Adipocyte (in vitro differentiated cells): ENCODE results near the gene FER.
A peak's percentile ranks its signal among the peaks of the same experiment; 100 is the strongest.

ENCODE experiments used
- DNase-seq: peaks from one replicate; pipeline ENCODE4 v3.0.0-alpha.2; 2015; ENCODE audit warnings: low read depth
- H3K27me3 ChIP-seq: replicated peaks from 2 replicates; pipeline ENCODE4 v1.7.0; 2013; ENCODE audit warnings: mild to moderate bottlenecking, low read length, moderate library complexity; ENCODE audit not compliant: control insufficient read depth, insufficient read depth
- H3K36me3 ChIP-seq: 2 replicates; pipeline ENCODE4 v1.7.0; 2013; ENCODE audit warnings: low read length, mild to moderate bottlenecking, moderate library complexity; ENCODE audit not compliant: control insufficient read depth, insufficient read depth, severe bottlenecking
- H3K4me1 ChIP-seq: 2 replicates; pipeline ENCODE4 v1.7.0; 2013; ENCODE audit warnings: mild to moderate bottlenecking, low read length, moderate library complexity; ENCODE audit not compliant: control insufficient read depth, insufficient read depth
- H3K4me3 ChIP-seq: 2 replicates; pipeline ENCODE4 v1.7.0; 2013; ENCODE audit warnings: mild to moderate bottlenecking, low read length, moderate library complexity
- H3K9ac ChIP-seq: 2 replicates; pipeline ENCODE4 v1.7.0; 2013; ENCODE audit warnings: mild to moderate bottlenecking, low read length, moderate library complexity
- H3K9me3 ChIP-seq: 2 replicates; pipeline ENCODE4 v1.7.0; 2013; ENCODE audit warnings: mild to moderate bottlenecking, low read length, moderate library complexity; ENCODE audit not compliant: control insufficient read depth

Gene FER

DNA sequence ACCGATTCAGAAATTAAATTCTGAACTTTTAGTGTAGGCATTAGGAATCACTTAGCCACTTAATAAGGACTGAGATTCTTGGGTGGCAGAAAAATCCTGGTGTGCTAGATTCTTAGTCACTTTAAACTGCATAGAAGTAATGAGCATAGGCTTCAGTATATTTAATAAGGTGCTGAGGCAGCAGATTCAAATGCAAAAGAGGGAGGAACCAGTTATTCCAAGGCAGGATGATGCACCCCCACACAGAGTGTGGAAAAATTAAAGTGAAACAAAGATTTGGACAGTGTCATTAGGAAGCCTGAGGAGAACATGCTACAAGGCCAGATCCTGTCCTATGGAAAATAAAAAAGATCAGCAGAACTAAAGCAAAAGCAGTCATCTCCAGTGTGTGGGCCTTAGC is 444.3 kb downstream of the FER start:
- no peak overlapping the region for H3K9ac ChIP-seq
- H3K9me3 ChIP-seq = no peaks in the 10 kb centered on the region
- H3K4me1 ChIP-seq = peaks cover 39% of the 10 kb centered on the region
- H3K4me3 ChIP-seq = no peak overlapping the region
- H3K36me3 ChIP-seq = peaks cover 17% of the 10 kb centered on the region
- no peaks in the 10 kb centered on the region for H3K27me3 ChIP-seq
- no peak for DNase-seq

DNA sequence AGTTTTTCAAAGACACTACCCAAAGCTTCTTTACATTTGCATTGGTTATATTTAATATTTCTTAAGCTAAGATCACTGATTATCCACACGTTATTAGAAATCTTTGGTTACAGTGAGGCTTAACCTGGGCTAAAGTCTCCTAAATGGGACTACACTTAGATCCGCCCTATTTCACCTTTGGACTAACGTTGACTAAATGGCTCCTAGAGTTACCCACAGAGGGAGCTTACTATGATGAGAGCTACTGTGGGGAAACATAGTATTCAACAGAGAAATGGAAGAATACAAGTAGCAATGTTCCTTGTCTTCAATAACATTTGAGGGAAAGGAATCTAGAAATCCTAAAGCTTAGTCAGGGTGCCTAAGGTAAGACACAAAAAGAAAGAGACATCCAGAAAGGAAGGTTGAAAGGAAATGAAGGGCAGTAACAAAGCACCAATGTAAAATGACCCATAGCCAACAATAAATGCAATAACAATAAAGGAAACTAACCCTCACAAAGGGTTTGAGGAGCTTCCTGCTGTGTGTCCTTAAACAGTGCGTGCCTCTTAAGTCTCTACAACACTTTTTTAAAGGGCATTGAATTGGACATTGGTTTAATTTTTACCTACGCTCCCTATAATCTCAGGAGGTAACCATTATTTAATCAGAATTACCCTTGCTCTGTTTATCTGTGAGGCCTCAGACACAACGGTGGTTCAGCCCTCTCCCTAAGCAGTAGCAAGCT is 445.0 kb downstream of the FER start:
- no peak for DNase-seq
- H3K4me1 ChIP-seq = peaks cover 39% of the 10 kb centered on the region
- no peak overlapping the region for H3K9ac ChIP-seq
- no peaks in the 10 kb centered on the region for H3K27me3 ChIP-seq
- no peak overlapping the region for H3K4me3 ChIP-seq
- H3K36me3 ChIP-seq = peaks cover 13% of the 10 kb centered on the region
- no peaks in the 10 kb centered on the region for H3K9me3 ChIP-seq

DNA sequence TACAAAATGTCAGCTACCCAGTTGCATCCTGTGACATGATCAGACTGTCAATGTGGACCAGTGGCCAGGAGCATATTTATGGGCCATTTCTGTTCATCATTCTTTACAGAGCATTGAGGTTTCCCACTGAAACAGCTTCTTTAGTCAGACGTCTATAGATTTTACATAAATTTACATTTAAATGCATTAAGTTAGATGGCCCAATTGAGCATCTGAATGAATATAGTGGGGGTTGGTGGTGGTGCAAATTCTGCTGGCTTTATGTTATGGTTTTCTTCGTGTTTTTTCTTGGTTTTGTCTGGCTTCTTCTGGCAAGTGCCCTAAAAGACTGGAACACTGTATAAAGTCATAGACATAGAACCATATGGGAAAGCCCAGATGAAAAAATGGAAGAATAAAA is 448.0 kb downstream of the FER start:
- H3K9ac ChIP-seq = no peak overlapping the region
- no peaks in the 10 kb centered on the region for H3K36me3 ChIP-seq
- H3K27me3 ChIP-seq = no peaks in the 10 kb centered on the region
- H3K4me3 ChIP-seq = no peak overlapping the region
- H3K4me1 ChIP-seq = peaks cover 51% of the 10 kb centered on the region
- no peaks in the 10 kb centered on the region for H3K9me3 ChIP-seq
- DNase-seq = no peak

DNA sequence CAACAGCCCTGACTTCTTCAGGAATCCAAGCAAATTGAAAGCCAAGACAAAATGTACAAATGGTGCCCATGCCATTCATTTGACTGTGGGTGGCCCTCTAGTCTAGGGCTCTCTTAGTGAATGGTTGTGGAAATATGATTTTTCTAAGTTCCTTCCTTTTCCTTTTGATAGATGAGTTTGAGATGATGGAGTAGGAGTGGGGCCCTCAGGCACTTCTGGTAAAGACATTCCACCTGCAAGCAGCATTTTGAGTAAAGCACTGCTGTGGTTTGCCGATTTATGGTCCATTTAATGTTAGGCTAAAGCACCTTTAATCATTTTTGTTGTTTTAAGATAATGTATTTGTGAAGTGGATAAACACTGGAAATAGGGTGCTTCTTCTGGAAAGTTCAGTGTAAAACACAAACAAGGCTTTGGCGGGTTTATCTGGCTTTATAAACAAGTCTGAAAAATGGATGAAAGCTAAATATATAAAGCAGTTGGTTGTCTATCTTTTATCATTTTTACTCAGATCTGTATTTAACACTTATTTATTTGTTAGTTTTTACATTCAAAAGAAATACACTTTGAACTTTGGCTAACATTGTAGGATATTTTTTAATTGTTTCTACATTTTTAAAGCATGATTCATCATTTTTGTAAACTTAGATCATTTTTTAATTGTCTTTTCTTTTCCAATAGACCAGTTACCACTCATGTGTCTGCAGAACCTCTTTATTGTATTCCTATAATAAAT is 448.6 kb downstream of the FER start:
- H3K9me3 ChIP-seq = no peaks in the 10 kb centered on the region
- H3K4me1 ChIP-seq = peaks cover 45% of the 10 kb centered on the region
- no peaks in the 10 kb centered on the region for H3K27me3 ChIP-seq
- no peaks in the 10 kb centered on the region for H3K36me3 ChIP-seq
- H3K4me3 ChIP-seq = no peak overlapping the region
- DNase-seq = no peak
- H3K9ac ChIP-seq = no peak overlapping the region

DNA sequence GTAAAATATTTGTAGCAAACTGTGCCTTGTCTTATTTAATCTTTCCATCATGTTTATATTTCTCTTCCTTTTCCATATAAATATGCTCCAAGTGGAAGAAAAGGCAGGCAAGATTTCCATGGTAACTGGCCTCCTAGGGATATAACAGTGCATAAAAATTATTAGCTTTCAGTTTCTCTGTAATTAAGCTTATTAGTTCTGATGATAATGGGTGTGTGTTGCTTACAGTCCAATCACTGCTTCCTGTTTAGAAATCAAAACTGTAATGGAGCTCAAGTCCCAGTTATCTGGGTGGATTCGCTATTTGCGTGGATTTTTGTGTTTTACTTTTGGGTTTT is 449.1 kb downstream of the FER start:
- H3K4me3 ChIP-seq = no peak overlapping the region
- H3K27me3 ChIP-seq = no peaks in the 10 kb centered on the region
- H3K9ac ChIP-seq = no peak overlapping the region
- no peak for DNase-seq
- no peaks in the 10 kb centered on the region for H3K36me3 ChIP-seq
- H3K9me3 ChIP-seq = no peaks in the 10 kb centered on the region
- peaks cover 40% of the 10 kb centered on the region for H3K4me1 ChIP-seq

DNA sequence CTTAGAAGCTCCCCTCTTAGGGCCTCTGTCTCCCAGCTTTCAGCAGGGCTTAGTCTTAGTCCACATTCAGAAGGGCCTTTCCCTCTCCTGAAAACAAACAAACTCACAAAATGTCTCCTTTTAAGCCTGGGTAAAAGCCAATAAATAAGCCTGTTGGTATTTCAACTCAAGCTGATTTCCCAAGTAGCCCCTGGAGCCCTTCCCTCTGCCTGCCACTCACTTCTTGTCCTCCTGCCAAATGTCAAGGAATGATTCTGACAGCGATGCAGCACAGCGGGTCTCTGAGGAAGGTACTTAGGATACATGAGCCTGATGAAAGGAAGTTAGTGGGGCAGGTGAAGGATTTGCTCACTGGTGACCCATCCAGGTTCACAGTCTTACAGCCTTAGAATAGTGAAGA is 451.6 kb downstream of the FER start:
- H3K4me1 ChIP-seq = peaks cover 27% of the 10 kb centered on the region
- no peak overlapping the region for H3K4me3 ChIP-seq
- H3K36me3 ChIP-seq = no peaks in the 10 kb centered on the region
- no peak overlapping the region for H3K9ac ChIP-seq
- H3K27me3 ChIP-seq = no peaks in the 10 kb centered on the region
- DNase-seq = peak; percentile 33
- H3K9me3 ChIP-seq = peaks cover 3% of the 10 kb centered on the region

DNA sequence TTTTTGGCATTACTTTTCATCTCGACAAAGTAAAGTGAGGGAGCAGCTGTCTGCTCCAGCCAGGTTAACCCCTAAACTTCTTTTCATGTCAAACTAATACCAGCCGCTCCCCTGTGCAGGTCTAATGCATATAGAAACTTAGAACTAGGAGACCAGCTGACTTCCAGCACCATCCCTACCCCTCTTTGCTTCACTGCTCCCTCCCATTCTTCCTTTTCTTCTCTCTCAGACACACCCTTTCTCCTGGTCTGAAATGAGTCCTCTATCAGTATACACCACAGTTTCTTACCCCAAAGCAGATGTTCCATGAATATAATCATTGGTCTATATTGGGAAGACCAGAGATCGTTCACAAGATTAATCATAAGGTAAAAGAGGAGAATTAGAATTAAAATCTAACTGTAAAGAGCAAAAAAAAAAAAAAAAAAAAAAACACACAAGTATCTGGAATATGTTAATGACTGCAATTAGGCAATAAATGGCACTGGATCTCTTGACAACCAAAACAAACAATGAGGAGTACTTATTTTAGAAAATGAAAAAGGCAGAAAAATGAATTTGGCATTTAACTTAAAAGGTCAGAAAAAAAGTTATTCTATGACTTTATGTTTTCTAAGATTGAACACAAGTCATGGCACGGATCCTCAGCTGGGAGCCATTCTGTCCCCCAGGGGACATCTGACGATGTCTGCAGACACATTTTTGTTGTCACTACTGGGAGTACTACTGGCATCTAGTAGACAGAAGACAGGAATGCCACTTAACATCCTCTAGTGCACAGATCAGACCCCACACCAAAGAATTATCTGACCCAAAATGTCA is 452.3 kb downstream of the FER start:
- DNase-seq = no peak
- H3K36me3 ChIP-seq = no peaks in the 10 kb centered on the region

DNA sequence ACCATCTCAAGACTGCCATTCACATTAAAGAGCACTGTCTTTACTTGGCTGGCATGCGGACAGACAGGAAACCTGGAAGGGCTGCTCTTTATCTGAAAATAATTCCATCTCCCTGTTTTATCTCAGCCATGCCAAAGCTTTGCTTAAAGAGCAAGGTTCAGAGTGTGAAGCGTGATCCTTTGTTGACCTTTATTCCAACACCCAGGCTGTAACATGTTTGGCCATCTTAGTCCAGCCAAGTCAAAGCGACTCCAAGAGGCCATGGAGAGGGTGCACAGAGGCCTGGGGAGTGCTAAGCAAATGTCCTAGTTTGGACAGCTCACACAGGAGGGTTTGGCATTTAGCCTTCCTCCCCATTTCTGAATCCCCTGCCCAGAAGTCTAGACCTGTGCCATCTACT is 467.3 kb downstream of the FER start:
- Histone ChIP-seq H3K4me3 (no peak overlapping the region), H3K27me3 (no peaks in the 10 kb centered on the region), H3K36me3 (no peaks in the 10 kb centered on the region), H3K9me3 (peaks cover 5% of the 10 kb centered on the region), H3K9ac (no peak overlapping the region), H3K4me1 (no peaks in the 10 kb centered on the region)
- no peak for DNase-seq

More for the DNA sequence above, 452.3 kb downstream of the FER start:
- H3K27me3 ChIP-seq = no peaks in the 10 kb centered on the region
- no peak overlapping the region for H3K9ac ChIP-seq
- H3K4me3 ChIP-seq = no peak overlapping the region
- H3K4me1 ChIP-seq = peaks cover 25% of the 10 kb centered on the region
- peaks cover 10% of the 10 kb centered on the region for H3K9me3 ChIP-seq

DNA sequence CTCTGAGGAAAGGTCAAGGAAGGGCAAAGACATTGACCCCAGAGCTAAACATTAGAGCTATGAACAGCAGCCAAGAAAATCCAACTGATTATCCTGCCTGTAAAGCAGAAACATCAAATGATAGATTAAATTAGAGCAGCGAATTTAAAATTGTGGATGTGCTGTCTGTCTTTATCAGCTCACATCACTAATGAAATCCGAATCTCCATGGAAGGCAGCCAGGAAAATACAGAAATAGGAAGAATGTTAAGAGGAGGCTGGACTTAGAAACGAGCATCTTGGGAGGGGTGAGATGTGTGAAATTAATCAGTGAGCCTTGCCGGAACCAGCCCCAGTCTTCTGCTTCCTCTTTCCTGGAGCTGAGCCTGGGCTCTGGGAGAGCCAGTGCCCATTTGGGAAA is 471.1 kb downstream of the FER start:
- H3K4me1 ChIP-seq = no peaks in the 10 kb centered on the region
- no peaks in the 10 kb centered on the region for H3K9me3 ChIP-seq
- no peak overlapping the region for H3K9ac ChIP-seq
- H3K4me3 ChIP-seq = no peak overlapping the region
- no peak for DNase-seq
- no peaks in the 10 kb centered on the region for H3K36me3 ChIP-seq
- H3K27me3 ChIP-seq = no peaks in the 10 kb centered on the region

DNA sequence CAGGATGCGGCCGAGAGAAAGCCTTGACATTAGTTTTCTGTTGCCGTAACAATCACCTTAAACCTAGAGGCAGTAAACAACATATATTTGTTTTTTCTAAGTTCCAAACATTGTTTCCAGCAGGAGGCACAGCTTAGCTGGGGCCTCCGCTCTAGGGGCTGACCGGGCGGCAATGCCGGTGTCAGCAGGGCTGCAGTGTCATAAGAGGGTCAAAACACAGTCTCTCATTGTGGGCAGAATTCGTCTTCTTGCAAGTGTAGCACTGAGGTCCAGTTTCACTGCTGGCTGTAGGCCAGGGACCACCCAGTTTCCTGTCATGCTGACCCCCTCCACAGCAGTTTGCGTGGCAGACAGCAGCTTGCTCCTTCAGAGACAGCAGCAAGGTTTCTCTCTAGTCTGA is 475.8 kb downstream of the FER start:
- DNase-seq = no peak
- H3K27me3 ChIP-seq = no peaks in the 10 kb centered on the region
- H3K9me3 ChIP-seq = no peaks in the 10 kb centered on the region
- H3K4me3 ChIP-seq = no peak overlapping the region
- H3K4me1 ChIP-seq = no peaks in the 10 kb centered on the region
- no peaks in the 10 kb centered on the region for H3K36me3 ChIP-seq
- H3K9ac ChIP-seq = no peak overlapping the region

DNA sequence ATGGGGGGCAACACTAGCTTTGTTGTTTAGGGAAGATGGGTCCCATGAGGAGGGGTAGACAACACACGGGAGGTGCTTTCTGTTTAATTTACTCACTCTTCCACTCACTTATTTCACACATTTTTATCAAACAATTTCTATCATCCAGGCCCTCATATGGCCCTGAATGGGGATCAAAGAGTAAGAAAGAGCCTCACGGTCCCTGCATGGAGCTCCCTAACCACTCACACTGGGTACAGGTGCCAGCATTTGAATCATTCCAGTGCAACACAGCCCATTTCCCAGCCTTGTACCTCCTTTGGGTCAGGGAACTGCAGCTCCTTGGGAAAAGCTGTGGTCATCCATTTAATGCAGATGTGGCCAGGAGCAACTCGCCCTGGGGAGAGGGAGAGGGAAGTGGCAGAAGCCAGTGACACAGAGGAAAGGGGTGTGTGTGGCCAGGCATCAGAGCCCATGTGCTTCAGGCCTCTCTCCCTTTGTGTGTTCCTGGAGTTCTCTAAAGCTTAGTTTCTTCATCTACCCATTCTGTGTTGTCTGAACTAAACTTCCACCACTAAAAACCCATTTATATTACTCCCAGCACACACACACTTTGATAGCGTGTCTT is 476.7 kb downstream of the FER start:
- Histone ChIP-seq H3K27me3 (peaks cover under 1% of the 10 kb centered on the region), H3K4me1 (no peaks in the 10 kb centered on the region), H3K9me3 (no peaks in the 10 kb centered on the region), H3K36me3 (no peaks in the 10 kb centered on the region), H3K9ac (no peak overlapping the region), H3K4me3 (no peak overlapping the region)
- no peak for DNase-seq
